Neural progenitor cell (in vitro differentiated cells): Measurements from ENCODE around the gene TFPI.
"Not testable (repeated sequence)": the region's sequence is repeated elsewhere in the genome, so short reads cannot be mapped to it uniquely, and the experiment has no call there.

Experiments used
- EZH2 ChIP-seq: fragments of 200-600 bp; sonication (generic); IDR thresholded peaks from 2 replicates; pipeline ENCODE4 v1.6.1; 2017; ENCODE audit warnings: antibody characterized with exemption, mild to moderate bottlenecking, moderate library complexity
- TF ChIP-seq, protein P1 (sequence below): fragments of 200-600 bp; sonication (generic); IDR thresholded peaks from 2 replicates; pipeline ENCODE4 v1.5.1; 2017; ENCODE audit warnings: antibody characterized with exemption, mild to moderate bottlenecking

DNA sequence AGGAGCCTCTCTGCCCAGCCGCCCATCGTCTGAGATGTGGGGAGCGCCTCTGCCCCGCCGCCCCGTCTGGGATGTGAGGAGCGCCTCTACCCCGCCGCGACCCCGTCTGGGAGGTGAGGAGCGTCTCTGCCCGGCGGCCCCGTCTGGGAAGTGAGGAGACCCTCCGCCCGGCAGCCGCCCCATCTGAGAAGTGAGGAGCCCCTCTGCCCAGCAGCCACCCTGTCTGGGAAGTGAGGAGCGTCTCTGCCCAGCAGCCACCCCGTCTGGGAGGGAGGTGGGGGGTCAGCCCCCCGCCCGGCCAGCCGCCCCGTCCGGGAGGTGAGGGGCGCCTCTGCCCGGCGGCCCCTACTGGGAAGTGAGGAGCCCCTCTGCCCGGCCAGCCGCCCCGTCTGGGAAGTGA lies 2.3 kb upstream of the TFPI start:
- TF ChIP-seq, protein P1, sequence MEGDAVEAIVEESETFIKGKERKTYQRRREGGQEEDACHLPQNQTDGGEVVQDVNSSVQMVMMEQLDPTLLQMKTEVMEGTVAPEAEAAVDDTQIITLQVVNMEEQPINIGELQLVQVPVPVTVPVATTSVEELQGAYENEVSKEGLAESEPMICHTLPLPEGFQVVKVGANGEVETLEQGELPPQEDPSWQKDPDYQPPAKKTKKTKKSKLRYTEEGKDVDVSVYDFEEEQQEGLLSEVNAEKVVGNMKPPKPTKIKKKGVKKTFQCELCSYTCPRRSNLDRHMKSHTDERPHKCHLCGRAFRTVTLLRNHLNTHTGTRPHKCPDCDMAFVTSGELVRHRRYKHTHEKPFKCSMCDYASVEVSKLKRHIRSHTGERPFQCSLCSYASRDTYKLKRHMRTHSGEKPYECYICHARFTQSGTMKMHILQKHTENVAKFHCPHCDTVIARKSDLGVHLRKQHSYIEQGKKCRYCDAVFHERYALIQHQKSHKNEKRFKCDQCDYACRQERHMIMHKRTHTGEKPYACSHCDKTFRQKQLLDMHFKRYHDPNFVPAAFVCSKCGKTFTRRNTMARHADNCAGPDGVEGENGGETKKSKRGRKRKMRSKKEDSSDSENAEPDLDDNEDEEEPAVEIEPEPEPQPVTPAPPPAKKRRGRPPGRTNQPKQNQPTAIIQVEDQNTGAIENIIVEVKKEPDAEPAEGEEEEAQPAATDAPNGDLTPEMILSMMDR: not testable (repeated sequence)
- TF ChIP-seq EZH2: not testable (repeated sequence)
